ENCODE measurements around the gene GTF3C5.
A peak's percentile ranks its signal among the peaks of the same experiment; 100 is the strongest.
"Not testable (repeated sequence)": the region's sequence is repeated elsewhere in the genome, so short reads cannot be mapped to it uniquely, and the experiment has no call there.

The GTF3C5 gene

GRCh38 chr9:133030317-133031129, at the start of gene GTF3C5:
TSS of gene GTF3C5 (plus strand) at chr9:133030997. CDS start at chr9:133031012, 15 bp downstream.
- FAIRE-seq: peak; percentile 97

GRCh38 chr9:132982458-132982857, 48.3 kb upstream of the GTF3C5 start:
- no peak for FAIRE-seq

GRCh38 chr9:132983491-132984201, 47.2 kb upstream of the GTF3C5 start:
- no peak for FAIRE-seq

- no peak for FAIRE-seq
Measured at GRCh38 chr9:132984202-132985070, 46.4 kb upstream of the GTF3C5 start.

- no peak for FAIRE-seq
Measured at GRCh38 chr9:132985071-132985350, 45.8 kb upstream of the GTF3C5 start.

GRCh38 chr9:132985489-132985888, 45.3 kb upstream of the GTF3C5 start:
- FAIRE-seq: no peak

GRCh38 chr9:132986114-132986513, 44.7 kb upstream of the GTF3C5 start:
- FAIRE-seq: no peak

GRCh38 chr9:132986640-132987620, 43.9 kb upstream of the GTF3C5 start:
- no peak for FAIRE-seq

GRCh38 chr9:132988244-132989013, 42.4 kb upstream of the GTF3C5 start:
- no peak for FAIRE-seq

GRCh38 chr9:132989014-132989310, 41.8 kb upstream of the GTF3C5 start:
- FAIRE-seq: no peak

GRCh38 chr9:132989414-132989996, 41.3 kb upstream of the GTF3C5 start:
- FAIRE-seq: no peak

GRCh38 chr9:132989998-132990557, 40.7 kb upstream of the GTF3C5 start:
- FAIRE-seq: not testable (repeated sequence)

GRCh38 chr9:132990781-132991180, 40.0 kb upstream of the GTF3C5 start:
- FAIRE-seq: no peak

- no peak for FAIRE-seq
Measured at GRCh38 chr9:132991351-132992300, 39.2 kb upstream of the GTF3C5 start.

- no peak for FAIRE-seq
Measured at GRCh38 chr9:132993511-132993939, 37.3 kb upstream of the GTF3C5 start.

- FAIRE-seq: no peak
Measured at GRCh38 chr9:132994410-132995120, 36.2 kb upstream of the GTF3C5 start.

GRCh38 chr9:132995121-132995420, 35.7 kb upstream of the GTF3C5 start:
- no peak for FAIRE-seq

GRCh38 chr9:132995879-132996278, 34.9 kb upstream of the GTF3C5 start:
- FAIRE-seq: no peak

- no peak for FAIRE-seq
Measured at GRCh38 chr9:132996526-132996925, 34.3 kb upstream of the GTF3C5 start.

All from TTC549 (cell line).